HG03378 (cell line): ENCODE data around the gene RFTN2.
"Not testable (repeated sequence)": the region's sequence is repeated elsewhere in the genome, so short reads cannot be mapped to it uniquely, and the experiment has no call there.

Source experiments
- ATAC-seq: cut with Tn5 transposase; IDR thresholded peaks from one replicate; pipeline ENCODE4 v1.9.1; 2021; ENCODE audit warnings: mild to moderate bottlenecking, moderate library complexity; ENCODE audit not compliant: unreplicated experiment

RFTN2 gene

DNA sequence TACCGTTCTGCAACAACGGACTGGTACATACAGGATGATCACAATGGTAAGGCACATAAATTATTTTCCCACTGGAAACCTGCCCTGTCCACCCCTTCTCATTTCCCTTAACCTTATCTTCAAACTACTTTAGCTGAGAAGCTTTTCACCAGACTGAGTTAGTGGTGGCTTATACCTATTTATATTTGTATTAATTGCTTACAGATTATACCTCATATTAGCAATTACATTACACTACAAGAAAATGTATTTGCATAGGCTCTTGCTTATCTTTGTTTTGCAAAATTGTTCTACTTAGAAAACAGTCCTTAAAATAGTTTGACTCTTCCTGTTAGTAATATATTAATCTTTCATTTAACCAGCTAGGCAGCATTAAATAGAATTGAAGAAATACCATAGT, 124.1 kb downstream of the RFTN2 start:
- not testable (repeated sequence) for ATAC-seq

DNA sequence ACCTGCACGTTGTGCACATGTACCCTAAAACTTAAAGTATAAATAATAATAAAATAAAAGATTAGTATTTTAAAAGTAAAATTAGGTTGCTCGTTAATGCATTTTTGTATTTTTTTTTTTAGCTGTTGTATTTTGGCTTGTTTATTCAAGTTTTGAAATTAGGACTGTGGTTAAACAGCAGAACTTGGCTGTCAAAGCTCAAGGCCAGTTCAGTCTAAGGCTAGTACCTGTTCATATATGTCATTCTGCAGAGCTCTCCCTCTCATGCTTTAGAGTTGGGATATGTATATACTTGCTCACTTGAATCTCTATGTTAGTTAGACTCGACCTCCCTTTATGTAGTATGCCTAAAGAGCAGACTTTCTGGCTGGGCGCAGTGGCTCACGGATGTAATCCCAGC, 126.8 kb downstream of the RFTN2 start:
- ATAC-seq: no peak

DNA sequence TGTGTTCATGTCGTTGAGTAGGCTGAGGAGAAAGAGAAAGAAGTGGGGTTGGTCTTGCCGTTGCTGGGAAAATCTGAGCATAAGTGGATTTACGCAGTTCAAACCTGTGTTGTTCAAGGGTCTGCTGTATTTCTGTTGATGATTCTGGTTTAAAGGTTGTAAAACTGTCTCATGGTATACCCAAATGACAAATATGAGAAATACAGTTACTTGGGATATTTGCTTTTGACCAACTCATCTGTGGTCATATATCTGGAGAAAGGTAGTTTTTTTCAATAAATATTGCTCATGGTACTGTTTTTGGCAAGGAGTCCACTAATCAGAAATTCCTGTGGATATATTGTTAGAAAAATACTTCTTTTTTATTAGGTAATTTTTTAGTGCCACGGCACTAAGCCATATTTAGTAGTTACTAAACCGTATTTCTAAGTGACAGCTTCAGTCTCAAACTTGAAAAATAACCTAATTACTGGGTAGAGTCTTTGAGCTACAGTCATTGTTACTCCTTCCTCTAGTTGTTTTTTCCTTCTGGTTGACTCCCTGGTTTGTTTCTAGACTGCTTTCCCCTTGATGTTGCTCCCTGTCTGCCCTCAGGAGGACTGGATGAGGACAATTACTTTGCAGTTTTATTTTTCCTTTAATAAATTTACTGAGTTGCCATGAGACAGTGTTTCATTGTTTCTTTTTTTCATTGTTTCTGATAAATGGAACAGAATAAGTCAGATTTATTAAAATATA, 128.1 kb downstream of the RFTN2 start:
- no peak for ATAC-seq

DNA sequence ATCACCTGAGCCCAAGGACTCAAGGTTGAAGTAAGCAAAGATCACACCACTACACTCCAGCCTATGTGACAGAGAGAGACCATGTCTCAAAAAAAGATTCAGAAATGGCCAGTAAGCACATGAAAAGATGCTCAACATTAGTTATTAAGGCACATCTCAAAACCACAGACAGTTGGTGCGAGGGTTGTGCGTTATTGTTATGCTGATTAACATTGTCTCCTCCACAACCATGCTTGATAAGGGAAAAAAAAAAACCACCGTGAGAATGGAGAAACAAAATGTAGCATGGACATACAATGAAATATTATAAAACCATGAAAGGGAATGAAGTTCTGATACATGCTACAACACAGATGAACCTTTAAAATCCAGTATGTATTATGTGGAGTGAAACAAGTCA, 132.2 kb downstream of the RFTN2 start:
- no peak for ATAC-seq

DNA sequence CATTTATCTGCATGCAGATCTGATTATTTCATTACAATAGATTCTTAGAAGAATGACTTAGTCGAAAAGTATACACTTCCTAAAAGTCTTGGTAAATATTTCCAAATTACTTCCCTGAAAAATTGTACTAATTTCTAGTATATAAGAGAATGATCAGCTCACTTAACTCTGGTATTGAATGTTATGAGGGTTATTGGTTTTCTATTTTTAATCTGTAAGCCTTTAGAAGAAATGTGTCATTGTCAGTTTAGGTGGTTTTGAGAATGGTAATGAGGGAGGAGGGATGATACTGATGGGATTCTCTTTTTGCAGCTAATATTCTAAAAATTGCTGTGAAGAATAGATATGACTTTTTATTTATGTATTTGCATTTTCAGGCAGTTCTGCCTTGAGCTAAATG, 135.7 kb downstream of the RFTN2 start:
- no peak for ATAC-seq

DNA sequence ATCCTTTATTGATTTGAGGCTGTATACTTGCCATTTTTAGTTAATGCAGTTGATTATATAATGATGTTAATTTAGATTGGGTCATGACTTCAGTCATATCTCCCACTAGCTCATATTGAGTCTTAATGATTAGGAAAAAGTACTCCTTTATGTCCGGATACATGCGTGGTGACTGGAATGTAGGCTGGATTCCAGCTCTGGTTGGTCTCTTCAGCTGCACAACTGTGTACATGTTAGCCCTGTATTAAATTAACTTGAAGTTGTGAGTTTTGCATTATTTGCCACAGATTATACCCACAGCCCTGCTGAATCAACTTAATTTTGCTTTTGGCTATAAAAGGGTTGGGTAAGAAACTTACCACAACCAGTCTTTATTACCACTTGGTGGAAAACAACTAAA, 137.0 kb downstream of the RFTN2 start:
- ATAC-seq: no peak
